ENCODE data around the gene ALX3.

Gene ALX3

GRCh38 chr1:110070282-110070669 is 196 bp downstream of the ALX3 start:
- no peak for TF ChIP-seq CTCF (conservative IDR thresholded peaks at IDR 0.05; ENCODE audit: low read depth, low read length)
- no peak for DNase-seq (ENCODE audit: low read depth)
- no peak overlapping the region for H3K4me3 ChIP-seq (ENCODE audit: low read length)

GRCh38 chr1:110069404-110070281 is 829 bp downstream of the ALX3 start:
- TF ChIP-seq CTCF (conservative IDR thresholded peaks at IDR 0.05; ENCODE audit: low read depth, low read length), result no peak
- H3K4me3 ChIP-seq (ENCODE audit: low read length), result no peak overlapping the region
- DNase-seq (ENCODE audit: low read depth), result no peak

GRCh38 chr1:110068646-110069403 is 1.6 kb downstream of the ALX3 start:
- no peak overlapping the region for H3K4me3 ChIP-seq (ENCODE audit: low read length)
- no peak for TF ChIP-seq CTCF (conservative IDR thresholded peaks at IDR 0.05; ENCODE audit: low read depth, low read length)
- no peak for DNase-seq (ENCODE audit: low read depth)

GRCh38 chr1:110067893-110068645 is 2.4 kb downstream of the ALX3 start:
- H3K4me3 ChIP-seq (ENCODE audit: low read length), result no peak overlapping the region
- DNase-seq (ENCODE audit: low read depth), result no peak
- TF ChIP-seq CTCF (conservative IDR thresholded peaks at IDR 0.05; ENCODE audit: low read depth, low read length), result no peak

- TF ChIP-seq CTCF (conservative IDR thresholded peaks at IDR 0.05; ENCODE audit: low read depth, low read length), result no peak
- no peak for DNase-seq (ENCODE audit: low read depth)
- no peak overlapping the region for H3K4me3 ChIP-seq (ENCODE audit: low read length)
Observed at GRCh38 chr1:110067479-110067892, 3.0 kb downstream of the ALX3 start.

- no peak overlapping the region for H3K4me3 ChIP-seq (ENCODE audit: low read length)
- no peak for TF ChIP-seq CTCF (conservative IDR thresholded peaks at IDR 0.05; ENCODE audit: low read depth, low read length)
- DNase-seq (ENCODE audit: low read depth), result no peak
Observed at GRCh38 chr1:110065841-110066240, 4.6 kb downstream of the ALX3 start.

Measured in retinal pigment epithelial cell (primary cell).